ENCODE measurements around the gene C2CD3.

C2CD3 gene

GRCh38 chr11:74170694-74171629 is at the start of gene C2CD3, which contains the start of gene PPME1:
TSS of gene C2CD3 (minus strand) at chr11:74171002. CDS start at chr11:74170792, 210 bp downstream.
TSS of gene PPME1 (plus strand) at chr11:74171289. CDS start at chr11:74171422, 133 bp downstream.
- TF ChIP-seq CTCF (IDR thresholded peaks at IDR 0.05) = peak; percentile 29; the same call in 1 of the 2 replicates

GRCh38 chr11:74220376-74220775 is 49.6 kb upstream of the C2CD3 start:
- no peak for TF ChIP-seq CTCF (IDR thresholded peaks at IDR 0.05)

GRCh38 chr11:74212533-74212932 is 41.7 kb upstream of the C2CD3 start:
- TF ChIP-seq CTCF (IDR thresholded peaks at IDR 0.05) = no peak

GRCh38 chr11:74208507-74208906 is 37.7 kb upstream of the C2CD3 start:
- no peak for TF ChIP-seq CTCF (IDR thresholded peaks at IDR 0.05)

GRCh38 chr11:74206746-74207145 is 35.9 kb upstream of the C2CD3 start:
- TF ChIP-seq CTCF (IDR thresholded peaks at IDR 0.05) = no peak

GRCh38 chr11:74205181-74205580 is 34.4 kb upstream of the C2CD3 start:
- TF ChIP-seq CTCF (IDR thresholded peaks at IDR 0.05) = no peak

- no peak for TF ChIP-seq CTCF (IDR thresholded peaks at IDR 0.05)
Measured at GRCh38 chr11:74204701-74205100, 33.9 kb upstream of the C2CD3 start.

Measured in LNCAP (cell line).